GM13976 (cell line): ENCODE data around the gene AP5Z1.

Experiments
- DNase-seq: peaks from one replicate; pipeline ENCODE4 v3.0.0; 2012; ENCODE audit warnings: low spot score
- CTCF ChIP-seq: IDR thresholded peaks from 2 replicates; pipeline ENCODE4 v1.5.1; 2012; ENCODE audit warnings: borderline replicate concordance, mild to moderate bottlenecking; ENCODE audit not compliant: insufficient read depth; ENCODE audit errors: extremely low read depth, missing control alignments, control extremely low read depth
- in situ Hi-C: fragments of 300-500 bp; cut with MboI; formaldehyde crosslinking; loops from one replicate; pipeline ENCODE4 v1.12.0; 2022; ENCODE audit warnings: low sequenced_read_pairs, mixed read lengths, inconsistent platforms; ENCODE audit not compliant: unreplicated experiment

AP5Z1 gene

GRCh38 chr7:4815609-4816418, 40.4 kb downstream of the AP5Z1 start:
- in situ Hi-C loops, result no loop called here
- peak; percentile 5 for TF ChIP-seq CTCF
- no peak for DNase-seq

- in situ Hi-C loops, result no loop called here
- DNase-seq, result no peak
- no peak for TF ChIP-seq CTCF
Observed at GRCh38 chr7:4816419-4817080, 41.1 kb downstream of the AP5Z1 start.

- no peak for DNase-seq
- no peak for TF ChIP-seq CTCF
- in situ Hi-C loops, result no loop called here
Observed at GRCh38 chr7:4817178-4817901, 41.9 kb downstream of the AP5Z1 start.

- no peak for TF ChIP-seq CTCF
- no peak for DNase-seq
- in situ Hi-C loops, result no loop called here
Observed at GRCh38 chr7:4818000-4818794, 42.8 kb downstream of the AP5Z1 start.

GRCh38 chr7:4819560-4820404, 44.4 kb downstream of the AP5Z1 start:
- DNase-seq, result no peak
- in situ Hi-C loops, result no loop called here
- no peak for TF ChIP-seq CTCF
